Transverse colon (tissue), 4 donors: ENCODE data around the gene CKM.

ENCODE experiments used
- CTCF ChIP-seq, 5 experiments: fragments of 200-600 bp in 3 of 5; fragments of 450-650 bp in 2 of 5; sonication (generic) in 3 of 5; IDR thresholded peaks; 1 replicate in 2 of 5; 2 replicates in 3 of 5; pipeline ENCODE4 v1.5.1; 2016 to 2017; ENCODE audit warnings: antibody characterized with exemption in 5 of 5, inconsistent platforms in 3 of 5, mild to moderate bottlenecking in 2 of 5, moderate library complexity in 1 of 5
- EP300 ChIP-seq: sonication (generic); formaldehyde crosslinking; IDR thresholded peaks from one replicate; pipeline ENCODE4 v1.6.1; 2017; ENCODE audit warnings: antibody characterized with exemption, low read depth
- POLR2A ChIP-seq: fragments of 450-650 bp; IDR thresholded peaks from one replicate; pipeline ENCODE4 v1.6.1; 2016; ENCODE audit warnings: antibody characterized with exemption, mild to moderate bottlenecking, moderate library complexity
- POLR2AphosphoS5 ChIP-seq, 3 donors: sonication (generic); formaldehyde crosslinking; IDR thresholded peaks; one replicate each; pipeline ENCODE4 v1.6.1; 2016; ENCODE audit warnings: antibody characterized with exemption in 3 of 3

- TF ChIP-seq CTCF (IDR thresholded peaks at IDR 0.05) (no peak), POLR2AphosphoS5 (IDR thresholded peaks at IDR 0.05) (no peak), POLR2A (no peak), EP300 (no peak)
Measured at GRCh38 chr19:45352062-45352461, 29.4 kb upstream of the CKM start.
